Measurements from ENCODE around the gene MLXIP. TPM values are rescaled to one million over a fixed set of nuclear protein-coding genes. Genes with fewer than 3 reads are reported as not detected.

MLXIP gene
- total RNA-seq, 1 experiment from 2014 or later = 32.4 TPM

DNA sequence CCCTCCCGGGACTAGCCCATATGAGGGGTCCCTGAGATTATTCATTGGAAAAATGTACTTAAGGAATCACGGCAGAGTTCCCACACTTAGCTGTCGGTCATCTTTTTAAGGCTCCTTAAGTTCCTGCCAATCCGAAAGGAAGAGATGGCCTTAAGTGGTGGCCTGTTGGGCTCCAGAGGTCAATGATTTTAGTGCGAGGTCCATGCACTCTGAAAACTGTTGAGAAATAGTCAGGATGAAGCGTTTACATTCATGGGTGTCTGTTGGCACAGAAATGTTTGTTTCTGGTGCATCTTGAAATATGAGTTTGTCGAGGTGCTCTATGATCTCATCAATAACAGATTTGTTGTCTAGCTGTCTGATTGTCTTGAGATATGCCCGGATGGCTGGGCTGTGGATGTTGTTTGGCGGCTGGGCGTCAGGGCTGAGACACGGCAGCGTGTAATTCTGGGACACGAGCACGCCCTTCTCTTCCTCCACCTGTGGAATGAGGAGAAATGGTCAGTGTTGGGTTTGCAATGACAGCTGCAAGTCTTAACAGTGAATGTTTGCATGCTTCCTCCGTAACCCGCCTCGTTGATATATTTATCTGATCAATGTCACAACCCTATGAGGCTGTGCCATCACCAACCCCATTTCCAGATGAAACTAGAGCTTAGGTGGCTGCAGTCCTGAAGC is 93.8 kb downstream of the MLXIP start:
- Histone ChIP-seq H3K23me2 (ENCODE audit: insufficient read length, low read depth, low read length, poor library complexity, severe bottlenecking) (no peaks in the 10 kb centered on the region), H2AK5ac (ENCODE audit: insufficient read length, low read length) (no peak overlapping the region), H2AFZ (ENCODE audit: low read length) (no peak overlapping the region), H2BK120ac (ENCODE audit: low read depth, low read length, poor library complexity, severe bottlenecking) (no peak overlapping the region), H3K18ac (ENCODE audit: insufficient read length, low read depth, low read length) (no peak overlapping the region), H3K56ac (ENCODE audit: insufficient read length, low read depth, low read length) (no peak overlapping the region), H4K20me1 (ENCODE audit: control insufficient read depth, insufficient read depth, insufficient read length) (no peaks in the 10 kb centered on the region), H2BK20ac (ENCODE audit: low read depth, low read length, poor library complexity, severe bottlenecking) (no peak overlapping the region), H3K9me3 (ENCODE audit: control insufficient read depth, low read depth, low read length) (no peaks in the 10 kb centered on the region), H3K79me2 (ENCODE audit: insufficient read depth, low read length) (no peaks in the 10 kb centered on the region), H3K27me3 (ENCODE audit: insufficient read depth, low read length) (no peaks in the 10 kb centered on the region), H3K4ac (ENCODE audit: low read depth, low read length) (no peak overlapping the region), H2BK5ac (ENCODE audit: insufficient read length, low read length) (no peak overlapping the region), H4K8ac (replicated peaks; ENCODE audit: insufficient read length, low read depth, low read length) (no peak overlapping the region), H2BK12ac (ENCODE audit: insufficient read length, low read depth, low read length) (no peak overlapping the region), H3K4me2 (ENCODE audit: insufficient read depth, insufficient read length, low read length) (no peak overlapping the region), H4K91ac (ENCODE audit: insufficient read length, low read depth, low read length) (no peak overlapping the region), H3K79me1 (ENCODE audit: insufficient read depth, low read depth, low read length, poor library complexity, severe bottlenecking) (no peaks in the 10 kb centered on the region), H3T11ph (ENCODE audit: low read length) (no peak overlapping the region), H4K5ac (ENCODE audit: insufficient read length, low read depth, low read length) (no peak overlapping the region), H3K27ac (ENCODE audit: insufficient read length, low read depth, low read length) (no peak overlapping the region), H3K4me1 (ENCODE audit: insufficient read depth, low read length) (no peaks in the 10 kb centered on the region), H2BK15ac (ENCODE audit: low read depth, low read length) (no peak overlapping the region), H3K9ac (ENCODE audit: extremely low read depth, insufficient read length, low read length) (no peak overlapping the region), H3K14ac (ENCODE audit: insufficient read depth, low read length) (no peak overlapping the region), H3K23ac (ENCODE audit: insufficient read length, low read depth, low read length) (no peak overlapping the region)
- no peak overlapping the region for H3K4me3 Mint-ChIP-seq
- H3K27me3 Mint-ChIP-seq (ENCODE audit: low read depth) = peaks cover 2% of the 10 kb centered on the region; the same call in 1 of the 2 replicates
- no peaks in the 10 kb centered on the region for H3K36me3 Mint-ChIP-seq (ENCODE audit: insufficient read depth in 1 of 3, low read depth in 3 of 3)
- H3K27ac Mint-ChIP-seq = no peak overlapping the region; a peak in 1 of 7 replicates
- DNase-seq = no peak
- TF ChIP-seq CTCF (conservative IDR thresholded peaks at IDR 0.05) = no peak
- no peaks in the 10 kb centered on the region for H3K4me1 Mint-ChIP-seq
- H3K9me3 Mint-ChIP-seq = no peaks in the 10 kb centered on the region
- no CpG with 5 or more reads among the region's 17 CpGs for WGBS (ENCODE audit: extremely low coverage, insufficient read length, low lambda C conversion rate)

All from H9 (cell line).